ENCODE data around the gene SLC2A11.
"Not testable (repeated sequence)": the region's sequence is repeated elsewhere in the genome, so short reads cannot be mapped to it uniquely, and the experiment has no call there.

Gene SLC2A11

GRCh38 chr22:23908587-23909205 is 51.0 kb downstream of the SLC2A11 start:
- no peak for DNase-seq (ENCODE audit: low read depth)

GRCh38 chr22:23909296-23909898 is 51.7 kb downstream of the SLC2A11 start:
- no peak for DNase-seq (ENCODE audit: low read depth)

- no peak for DNase-seq (ENCODE audit: low read depth)
Measured at GRCh38 chr22:23910496-23911190, 53.0 kb downstream of the SLC2A11 start.

- DNase-seq (ENCODE audit: low read depth) = no peak
Measured at GRCh38 chr22:23911318-23911980, 53.8 kb downstream of the SLC2A11 start.

- DNase-seq (ENCODE audit: low read depth) = no peak
Measured at GRCh38 chr22:23912293-23912903, 54.7 kb downstream of the SLC2A11 start.

- DNase-seq (ENCODE audit: low read depth) = no peak
Measured at GRCh38 chr22:23913306-23913660, 55.6 kb downstream of the SLC2A11 start.

- peak; percentile 98 for DNase-seq (ENCODE audit: low read depth)
Measured at GRCh38 chr22:23913661-23914353, 56.1 kb downstream of the SLC2A11 start.

GRCh38 chr22:23915290-23915689 is 57.6 kb downstream of the SLC2A11 start:
- no peak for DNase-seq (ENCODE audit: low read depth)

- DNase-seq (ENCODE audit: low read depth) = not testable (repeated sequence)
Measured at GRCh38 chr22:23920267-23920611, 62.6 kb downstream of the SLC2A11 start.

GRCh38 chr22:23921586-23922201 is 64.0 kb downstream of the SLC2A11 start:
- DNase-seq (ENCODE audit: low read depth) = not testable (repeated sequence)

- DNase-seq (ENCODE audit: low read depth) = no peak
Measured at GRCh38 chr22:23922921-23923320, 65.2 kb downstream of the SLC2A11 start.

- DNase-seq (ENCODE audit: low read depth) = no peak
Measured at GRCh38 chr22:23925020-23925606, 67.4 kb downstream of the SLC2A11 start.

GRCh38 chr22:23926561-23926960 is 68.9 kb downstream of the SLC2A11 start:
- DNase-seq (ENCODE audit: low read depth) = no peak
